Cortex of kidney (tissue), 1 donor: ENCODE data around the gene WWOX.

Experiments used
- DNase-seq: peaks from one replicate; lab custom pipeline; 2025; lab: John Stamatoyannopoulos, UW

Gene WWOX

GRCh38 chr16:78195797-78196196 lies 96.3 kb downstream of the WWOX start:
- no peak for DNase-seq

GRCh38 chr16:78196502-78196901 lies 97.0 kb downstream of the WWOX start:
- DNase-seq = no peak

- DNase-seq = no peak
These were observed 98.8 kb downstream of the WWOX start for GRCh38 chr16:78198288-78198687.

- DNase-seq = no peak
These were observed 100.0 kb downstream of the WWOX start for GRCh38 chr16:78199325-78200022.

GRCh38 chr16:78200023-78200389 lies 100.6 kb downstream of the WWOX start:
- DNase-seq = no peak

- no peak for DNase-seq
These were observed 101.2 kb downstream of the WWOX start for GRCh38 chr16:78200623-78201096.

- no peak for DNase-seq
These were observed 106.1 kb downstream of the WWOX start for GRCh38 chr16:78205506-78205905.

- DNase-seq = no peak
These were observed 107.3 kb downstream of the WWOX start for GRCh38 chr16:78206623-78207223.

- DNase-seq = no peak
These were observed 110.7 kb downstream of the WWOX start for GRCh38 chr16:78209951-78210661.

- DNase-seq = no peak
These were observed 111.7 kb downstream of the WWOX start for GRCh38 chr16:78211020-78211599.

GRCh38 chr16:78211946-78212345 lies 112.5 kb downstream of the WWOX start:
- DNase-seq = no peak

GRCh38 chr16:78212674-78213073 lies 113.2 kb downstream of the WWOX start:
- no peak for DNase-seq

GRCh38 chr16:78213751-78214150 lies 114.3 kb downstream of the WWOX start:
- no peak for DNase-seq

GRCh38 chr16:78215222-78215621 lies 115.8 kb downstream of the WWOX start:
- no peak for DNase-seq

- DNase-seq = no peak
These were observed 116.8 kb downstream of the WWOX start for GRCh38 chr16:78216166-78216745.

GRCh38 chr16:78217276-78217675 lies 117.8 kb downstream of the WWOX start:
- DNase-seq = no peak

GRCh38 chr16:78218279-78218678 lies 118.8 kb downstream of the WWOX start:
- no peak for DNase-seq

GRCh38 chr16:78218856-78219651 lies 119.6 kb downstream of the WWOX start:
- DNase-seq = no peak

GRCh38 chr16:78220571-78220970 lies 121.1 kb downstream of the WWOX start:
- DNase-seq = no peak

- no peak for DNase-seq
These were observed 122.4 kb downstream of the WWOX start for GRCh38 chr16:78221892-78222291.

- no peak for DNase-seq
These were observed 124.9 kb downstream of the WWOX start for GRCh38 chr16:78224342-78224741.

GRCh38 chr16:78225919-78226318 lies 126.5 kb downstream of the WWOX start:
- no peak for DNase-seq
